HAP-1 (cell line): ENCODE measurements around the gene TSPAN19.
"Not testable (repeated sequence)": the region's sequence is repeated elsewhere in the genome, so short reads cannot be mapped to it uniquely, and the experiment has no call there.

Experiments
- DNase-seq, 2 experiments: peaks; one replicate each; pipeline ENCODE4 v3.0.0-alpha.2; 2016 to 2020; ENCODE audit warnings: low spot score in 2 of 2
- H3K27me3 ChIP-seq: fragments of 250-450 bp; sonication (Bioruptor Pico); 2 replicates; pipeline ENCODE4 v1.5.1; 2020; ENCODE audit warnings: low read depth, mild to moderate bottlenecking, moderate library complexity
- H3K36me3 ChIP-seq: fragments of 250-450 bp; sonication (Bioruptor Pico); replicated peaks from 2 replicates; pipeline ENCODE4 v1.5.1; 2020; ENCODE audit warnings: mild to moderate bottlenecking
- H3K4me1 ChIP-seq: fragments of 250-450 bp; sonication (Bioruptor Pico); 2 replicates; pipeline ENCODE4 v1.5.1; 2020; ENCODE audit warnings: mild to moderate bottlenecking
- H3K4me3 ChIP-seq: fragments of 250-450 bp; sonication (Bioruptor Pico); 2 replicates; pipeline ENCODE4 v1.5.1; 2020; ENCODE audit warnings: mild to moderate bottlenecking, moderate library complexity
- H3K9me3 ChIP-seq: fragments of 250-450 bp; sonication (Bioruptor Pico); 2 replicates; pipeline ENCODE4 v1.5.1; 2020; ENCODE audit warnings: mild to moderate bottlenecking, moderate library complexity
- in situ Hi-C: fragments of 300-500 bp; cut with MboI; formaldehyde crosslinking; loops from 3 replicates; pipeline ENCODE4 v1.14.3; 2020; ENCODE audit warnings: low sequenced_read_pairs, inconsistent platforms, mixed read lengths

TSPAN19 gene

DNA sequence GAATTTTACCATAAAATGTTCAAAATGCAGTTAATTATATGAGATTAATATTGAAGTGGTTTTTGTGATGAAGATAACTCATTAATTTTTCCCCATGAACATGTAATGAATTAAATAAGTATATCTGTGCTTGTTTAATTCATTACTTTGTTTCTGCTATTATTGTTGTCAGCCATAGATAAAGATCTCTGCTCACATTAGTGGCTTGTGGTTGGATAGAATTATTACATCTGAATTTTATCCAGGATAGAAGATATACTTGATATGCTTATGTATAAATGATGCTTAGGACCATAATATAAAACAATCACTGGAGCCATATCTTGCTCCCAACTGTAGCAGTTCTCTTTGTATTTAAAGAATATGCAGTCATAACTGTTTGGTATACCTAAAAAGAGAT lies 18.5 kb downstream of the TSPAN19 start:
- H3K4me1 ChIP-seq: no peaks in the 10 kb centered on the region
- no peaks in the 10 kb centered on the region for H3K9me3 ChIP-seq
- no peaks in the 10 kb centered on the region for H3K36me3 ChIP-seq
- no peak for DNase-seq
- in situ Hi-C loops: no loop called here
- H3K4me3 ChIP-seq: no peak overlapping the region
- no peaks in the 10 kb centered on the region for H3K27me3 ChIP-seq

DNA sequence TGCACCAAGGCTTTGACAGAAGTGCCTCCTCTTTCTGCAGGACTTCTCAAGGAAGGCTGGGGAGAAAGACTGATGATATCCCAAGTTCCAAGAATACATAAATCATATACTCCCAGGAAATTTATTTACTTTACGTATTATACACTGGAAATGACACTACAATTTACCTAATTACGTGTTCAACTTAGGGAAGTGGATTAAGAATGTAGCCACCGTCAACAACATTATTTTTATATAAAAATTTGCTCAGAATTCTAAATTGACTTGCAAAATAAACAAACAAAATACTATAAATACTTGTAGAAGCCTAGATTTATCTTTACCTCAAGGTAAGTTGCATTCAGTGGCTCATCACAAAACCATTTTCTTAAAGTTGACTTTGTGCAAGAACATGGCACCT lies 18.9 kb downstream of the TSPAN19 start:
- H3K4me1 ChIP-seq: no peaks in the 10 kb centered on the region
- no peak for DNase-seq
- H3K4me3 ChIP-seq: no peak overlapping the region
- H3K36me3 ChIP-seq: no peaks in the 10 kb centered on the region
- no peaks in the 10 kb centered on the region for H3K9me3 ChIP-seq
- no peaks in the 10 kb centered on the region for H3K27me3 ChIP-seq
- in situ Hi-C loops: no loop called here

- H3K36me3 ChIP-seq: no peaks in the 10 kb centered on the region
- H3K9me3 ChIP-seq: no peaks in the 10 kb centered on the region
- H3K4me3 ChIP-seq: no peak overlapping the region
- H3K4me1 ChIP-seq: no peaks in the 10 kb centered on the region
- no peak for DNase-seq
- in situ Hi-C loops: no loop called here
- H3K27me3 ChIP-seq: no peaks in the 10 kb centered on the region
Observed at GRCh38 chr12:85016413-85016812, 19.7 kb downstream of the TSPAN19 start.

DNA sequence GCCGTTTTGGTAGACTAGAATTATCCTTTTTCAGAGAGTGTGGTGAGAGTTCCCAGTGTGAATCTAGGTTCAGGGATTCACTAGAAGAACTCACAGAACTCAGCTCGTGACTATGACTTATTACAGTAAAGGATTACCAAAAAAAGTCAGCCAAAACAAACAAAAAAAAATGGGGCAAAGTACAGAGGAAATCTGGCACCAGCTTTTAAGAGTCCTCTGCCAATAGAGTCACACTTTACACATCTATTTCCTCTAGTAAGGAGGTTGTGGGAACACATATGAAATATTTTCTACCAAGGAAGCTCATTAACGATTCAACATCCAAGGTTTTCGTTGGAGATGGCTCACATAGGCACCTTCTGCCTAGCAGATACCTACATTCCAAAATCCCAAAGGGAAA lies 28.2 kb downstream of the TSPAN19 start:
- Histone ChIP-seq H3K9me3 (no peaks in the 10 kb centered on the region), H3K27me3 (no peaks in the 10 kb centered on the region), H3K4me1 (no peaks in the 10 kb centered on the region), H3K4me3 (no peak overlapping the region), H3K36me3 (no peaks in the 10 kb centered on the region)
- in situ Hi-C loops: no loop called here
- DNase-seq: no peak

- DNase-seq: no peak
Observed at GRCh38 chr12:85006206-85006605, 29.9 kb downstream of the TSPAN19 start.

GRCh38 chr12:85005615-85006014 lies 30.5 kb downstream of the TSPAN19 start:
- in situ Hi-C loops: no loop called here
- H3K4me1 ChIP-seq: no peaks in the 10 kb centered on the region
- DNase-seq: no peak
- no peaks in the 10 kb centered on the region for H3K36me3 ChIP-seq
- no peak overlapping the region for H3K4me3 ChIP-seq
- H3K27me3 ChIP-seq: no peaks in the 10 kb centered on the region
- H3K9me3 ChIP-seq: no peaks in the 10 kb centered on the region

More at GRCh38 chr12:85006206-85006605, 29.9 kb downstream of the TSPAN19 start:
- no peak overlapping the region for H3K4me3 ChIP-seq
- no peaks in the 10 kb centered on the region for H3K36me3 ChIP-seq
- in situ Hi-C loops: no loop called here
- H3K4me1 ChIP-seq: no peaks in the 10 kb centered on the region
- no peaks in the 10 kb centered on the region for H3K27me3 ChIP-seq
- no peaks in the 10 kb centered on the region for H3K9me3 ChIP-seq

- H3K36me3 ChIP-seq, H3K4me3 ChIP-seq, H3K27me3 ChIP-seq, H3K9me3 ChIP-seq, in situ Hi-C loops, DNase-seq, H3K4me1 ChIP-seq: not testable (repeated sequence)
Observed at GRCh38 chr12:85005047-85005446, 31.0 kb downstream of the TSPAN19 start.

DNA sequence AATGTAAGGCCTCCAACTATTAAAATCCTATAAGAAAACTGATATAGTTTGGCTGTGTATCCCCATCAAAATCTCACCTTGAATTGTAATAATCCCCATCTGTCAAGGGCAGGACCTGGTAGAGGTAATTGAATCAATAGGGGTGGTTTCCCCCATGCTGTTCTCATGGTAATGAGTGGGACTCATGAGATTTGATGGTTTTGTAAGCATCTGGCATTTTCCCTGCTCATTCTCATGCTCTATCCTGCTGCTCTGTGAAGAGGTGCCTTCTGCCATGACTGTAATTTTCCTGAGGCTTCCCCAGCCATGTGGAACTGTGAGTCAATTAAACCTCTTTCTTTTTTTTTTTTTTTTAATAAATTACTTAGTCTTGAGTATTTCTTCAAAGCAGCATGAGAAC lies 31.9 kb downstream of the TSPAN19 start:
- in situ Hi-C loops: no loop called here
- no peak for DNase-seq
- H3K36me3 ChIP-seq: no peaks in the 10 kb centered on the region
- H3K9me3 ChIP-seq: no peaks in the 10 kb centered on the region
- H3K4me3 ChIP-seq: no peak overlapping the region
- H3K27me3 ChIP-seq: no peaks in the 10 kb centered on the region
- no peaks in the 10 kb centered on the region for H3K4me1 ChIP-seq

DNA sequence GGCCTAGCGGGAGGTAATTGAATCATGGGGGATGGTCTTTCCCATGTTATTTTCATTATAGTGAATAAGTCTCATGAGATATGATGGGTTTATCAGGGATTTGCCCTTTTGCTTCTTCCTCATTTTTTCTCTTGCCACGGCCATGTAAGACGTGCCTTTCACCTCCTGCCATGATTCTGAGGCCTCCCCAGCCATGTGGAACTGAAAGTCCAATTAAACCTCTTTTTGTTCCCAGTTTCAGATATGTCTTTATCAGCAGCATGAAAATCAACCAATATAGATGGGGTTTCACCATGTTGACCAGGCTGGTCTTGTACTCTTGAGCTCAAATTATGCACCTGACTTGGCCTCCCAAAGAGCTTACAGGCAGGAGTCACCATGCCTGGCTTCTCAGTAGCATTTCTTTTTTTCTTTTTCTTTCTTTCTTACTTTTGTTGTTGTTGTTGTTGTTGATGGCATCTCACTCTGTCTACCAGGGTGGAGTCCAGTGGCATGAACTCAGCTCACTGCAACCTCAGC lies 33.2 kb downstream of the TSPAN19 start:
- Histone ChIP-seq H3K9me3 (no peaks in the 10 kb centered on the region), H3K27me3 (no peaks in the 10 kb centered on the region), H3K36me3 (no peaks in the 10 kb centered on the region), H3K4me3 (no peak overlapping the region), H3K4me1 (no peaks in the 10 kb centered on the region)
- in situ Hi-C loops: no loop called here
- DNase-seq: no peak

DNA sequence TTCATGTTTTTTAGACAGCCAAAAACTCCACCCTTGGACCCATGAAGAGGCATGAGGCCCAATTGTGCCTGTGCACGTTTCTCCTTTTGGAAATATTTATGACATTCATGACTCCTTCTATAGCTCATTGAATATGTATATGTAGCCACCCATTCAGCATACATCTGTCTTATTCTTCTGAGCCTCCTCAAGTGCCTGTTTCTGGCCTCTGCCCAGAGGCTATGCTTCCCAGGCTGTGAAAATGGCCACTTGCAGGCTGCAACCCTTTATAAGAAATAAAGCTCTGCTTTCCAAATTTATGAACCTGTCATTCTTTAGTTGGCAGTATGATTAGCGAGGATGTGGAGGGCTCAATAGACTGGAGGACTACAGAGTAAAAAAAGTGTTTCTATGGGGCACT lies 35.3 kb downstream of the TSPAN19 start:
- Histone ChIP-seq H3K4me1 (no peaks in the 10 kb centered on the region), H3K27me3 (no peaks in the 10 kb centered on the region), H3K4me3 (no peak overlapping the region), H3K9me3 (no peaks in the 10 kb centered on the region), H3K36me3 (no peaks in the 10 kb centered on the region)
- peak; percentile 51 to 54 for DNase-seq
- in situ Hi-C loops: no loop called here

DNA sequence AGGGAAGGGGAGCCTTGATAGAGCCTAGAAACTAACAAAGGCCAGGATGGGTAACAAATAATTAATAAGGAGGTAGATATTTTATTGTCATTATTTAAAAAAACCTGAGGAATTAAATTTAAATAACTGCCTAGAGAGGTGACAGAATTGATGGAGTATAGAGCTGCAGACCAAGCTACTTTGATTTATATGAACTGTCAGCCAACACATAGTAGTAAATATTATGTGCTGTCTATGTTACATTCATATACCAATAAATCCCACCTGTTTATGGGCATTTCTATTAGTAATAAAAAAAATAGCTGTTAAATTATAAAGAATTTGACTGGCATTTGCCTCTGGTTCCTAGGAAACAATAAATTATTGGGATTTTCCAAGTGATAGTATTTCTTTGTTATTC lies 37.7 kb downstream of the TSPAN19 start:
- no peaks in the 10 kb centered on the region for H3K36me3 ChIP-seq
- H3K4me3 ChIP-seq: no peak overlapping the region
- no peaks in the 10 kb centered on the region for H3K27me3 ChIP-seq
- H3K4me1 ChIP-seq: no peaks in the 10 kb centered on the region
- in situ Hi-C loops: no loop called here
- DNase-seq: no peak
- H3K9me3 ChIP-seq: no peaks in the 10 kb centered on the region

DNA sequence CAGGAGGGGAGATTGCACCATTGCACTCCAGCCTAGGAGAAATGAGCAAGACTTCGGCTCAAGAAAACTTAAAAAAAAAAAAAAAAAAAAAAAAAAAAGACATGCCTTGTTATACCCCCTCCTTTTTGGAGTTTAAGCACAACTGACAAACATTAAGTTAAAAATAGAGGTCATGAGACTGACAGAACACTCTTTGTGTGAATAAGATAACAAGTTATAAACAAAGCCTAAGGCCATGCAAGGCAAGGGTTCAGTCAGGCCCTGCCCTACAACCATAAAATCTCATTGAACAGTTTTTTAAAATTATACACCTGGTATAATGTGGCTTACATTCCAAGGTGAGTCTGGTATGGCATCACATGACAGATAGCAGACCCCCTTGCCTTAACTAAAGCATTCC lies 39.3 kb downstream of the TSPAN19 start:
- no peaks in the 10 kb centered on the region for H3K9me3 ChIP-seq
- H3K4me1 ChIP-seq: no peaks in the 10 kb centered on the region

GRCh38 chr12:84995641-84996040 lies 40.4 kb downstream of the TSPAN19 start:
- no peak for DNase-seq
- H3K4me1 ChIP-seq: no peaks in the 10 kb centered on the region
- no peaks in the 10 kb centered on the region for H3K9me3 ChIP-seq
- H3K36me3 ChIP-seq: no peaks in the 10 kb centered on the region
- in situ Hi-C loops: no loop called here
- H3K27me3 ChIP-seq: no peaks in the 10 kb centered on the region
- no peak overlapping the region for H3K4me3 ChIP-seq

More for the DNA sequence above, 39.3 kb downstream of the TSPAN19 start:
- DNase-seq: no peak
- Histone ChIP-seq H3K27me3 (no peaks in the 10 kb centered on the region), H3K36me3 (no peaks in the 10 kb centered on the region), H3K4me3 (no peak overlapping the region)
- in situ Hi-C loops: no loop called here

DNA sequence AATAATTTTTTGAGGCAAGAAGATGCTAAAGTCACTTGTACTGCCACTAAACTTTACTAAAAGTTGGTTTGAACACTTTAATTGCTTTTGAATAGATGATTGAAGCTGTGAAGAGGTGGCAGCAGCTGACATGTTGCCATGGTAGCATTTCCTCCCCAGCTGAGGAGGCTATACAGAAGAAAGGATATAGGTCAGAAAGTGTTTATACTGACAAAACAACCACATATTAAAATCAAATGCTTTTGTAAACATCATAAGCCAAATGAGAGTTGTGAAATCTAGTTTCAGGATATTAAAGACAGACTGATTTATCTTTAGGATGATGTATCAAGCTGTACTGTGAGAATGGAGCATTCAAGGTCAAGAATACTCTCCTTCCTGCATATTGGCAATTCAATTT lies 41.7 kb downstream of the TSPAN19 start:
- in situ Hi-C loops: no loop called here
- Histone ChIP-seq H3K36me3 (no peaks in the 10 kb centered on the region), H3K9me3 (no peaks in the 10 kb centered on the region), H3K27me3 (no peaks in the 10 kb centered on the region), H3K4me1 (no peaks in the 10 kb centered on the region), H3K4me3 (no peak overlapping the region)
- no peak for DNase-seq

- no peak overlapping the region for H3K4me3 ChIP-seq
- H3K36me3 ChIP-seq: no peaks in the 10 kb centered on the region
- no peaks in the 10 kb centered on the region for H3K27me3 ChIP-seq
- peak; percentile 43 to 59 for DNase-seq
- H3K4me1 ChIP-seq: peaks cover 12% of the 10 kb centered on the region
- H3K9me3 ChIP-seq: no peaks in the 10 kb centered on the region
- in situ Hi-C loops: no loop called here
Observed at GRCh38 chr12:84986586-84986985, 49.5 kb downstream of the TSPAN19 start.
